Lower lobe of right lung (tissue), 2 donors: ENCODE measurements around the gene ZNF580. TPM values are rescaled to one million over a fixed set of nuclear protein-coding genes. Genes with fewer than 3 reads are reported as not detected.

Experiments
- ATAC-seq, 2 donors: fragments of 200-7000 bp; cut with Tn5 transposase; one replicate each; pipeline ENCODE4 v1.9.1; 2020 to 2022; ENCODE audit warnings: mild to moderate bottlenecking in 2 of 2, moderate library complexity in 2 of 2
- DNase-seq: peaks from one replicate; pipeline ENCODE4 v3.0.0-alpha.2; 2020
- H3K27ac ChIP-seq: fragments of 200-600 bp; one replicate; pipeline ENCODE4 v1.8.0; 2022
- H3K27me3 ChIP-seq: fragments of 200-600 bp; one replicate; pipeline ENCODE4 v1.8.0; 2022; ENCODE audit warnings: low read depth
- H3K36me3 ChIP-seq: fragments of 200-600 bp; one replicate; pipeline ENCODE4 v1.8.0; 2022; ENCODE audit warnings: mild to moderate bottlenecking
- H3K4me1 ChIP-seq: fragments of 200-600 bp; one replicate; pipeline ENCODE4 v1.8.0; 2022
- H3K4me3 ChIP-seq: fragments of 200-600 bp; one replicate; pipeline ENCODE4 v1.8.0; 2022; ENCODE audit warnings: mild to moderate bottlenecking
- H3K9me3 ChIP-seq: fragments of 200-600 bp; one replicate; pipeline ENCODE4 v1.8.0; 2022
- CTCF ChIP-seq: fragments of 200-600 bp; IDR thresholded peaks from one replicate; pipeline ENCODE4 v1.8.0; 2022; ENCODE audit warnings: antibody characterized with exemption, mild to moderate bottlenecking
- intact Hi-C: fragments of 100-400 bp; cut with DNase I; formaldehyde crosslinking; loops from one replicate; pipeline ENCODE4 v1.11.0; 2022
- total RNA-seq: library from RNA; stranded (reverse); fragmentation: NEBNext Ultra II Directional; extraction: Animal tissue kit (Norgen Biotek cat#: 25700); gene quantifications from one replicate; pipeline ENCODE4 v1.2.1, GENCODE V29; 2021
- donor health status: DM: no; HTN: yes; CAD: no; lungs with severe emphysema.

Gene ZNF580
- total RNA-seq, 1 donor from 2014 or later, result 35.2 TPM

GRCh38 chr19:55637534-55637933 is 3.3 kb upstream of the ZNF580 start:
- H3K4me3 ChIP-seq, result no peak overlapping the region
- no peak for DNase-seq
- no peaks in the 10 kb centered on the region for H3K27me3 ChIP-seq
- H3K36me3 ChIP-seq, result no peaks in the 10 kb centered on the region
- peaks cover 74% of the 10 kb centered on the region for H3K4me1 ChIP-seq
- no peaks in the 10 kb centered on the region for H3K9me3 ChIP-seq
- no peak overlapping the region for H3K27ac ChIP-seq
- TF ChIP-seq CTCF, result no peak
- ATAC-seq, result no peak
- intact Hi-C loops, result no loop called here

- no peaks in the 10 kb centered on the region for H3K36me3 ChIP-seq
- H3K27ac ChIP-seq, result no peak overlapping the region
- ATAC-seq, result no peak
- no peaks in the 10 kb centered on the region for H3K27me3 ChIP-seq
- intact Hi-C loops, result no loop called here
- TF ChIP-seq CTCF, result peak; percentile 42
- no peak for DNase-seq
- H3K4me3 ChIP-seq, result no peak overlapping the region
- H3K9me3 ChIP-seq, result no peaks in the 10 kb centered on the region
- H3K4me1 ChIP-seq, result peaks cover 72% of the 10 kb centered on the region
Measured at GRCh38 chr19:55638864-55639359, 1.9 kb upstream of the ZNF580 start.

- TF ChIP-seq CTCF, result peak; percentile 58
- no peaks in the 10 kb centered on the region for H3K27me3 ChIP-seq
- peak overlapping the region; percentile 82 for H3K4me3 ChIP-seq
- intact Hi-C loops, result no loop called here
- peak overlapping the region; percentile 81 for H3K27ac ChIP-seq
- peaks cover 78% of the 10 kb centered on the region for H3K4me1 ChIP-seq
- peak; percentile 47 to 55 for ATAC-seq
- H3K9me3 ChIP-seq, result no peaks in the 10 kb centered on the region
- H3K36me3 ChIP-seq, result peaks cover 5% of the 10 kb centered on the region
- peak; percentile 88 for DNase-seq
Measured at GRCh38 chr19:55640043-55640576, 692 bp upstream of the ZNF580 start.

- H3K36me3 ChIP-seq, result peaks cover 12% of the 10 kb centered on the region
- TF ChIP-seq CTCF, result no peak
- no peaks in the 10 kb centered on the region for H3K9me3 ChIP-seq
- peak overlapping the region; percentile 82 for H3K4me3 ChIP-seq
- H3K27ac ChIP-seq, result peak overlapping the region; percentile 81
- DNase-seq (no peak), ATAC-seq (peak in 1 of 2 donors; percentile 1)
- H3K4me1 ChIP-seq, result peaks cover 66% of the 10 kb centered on the region
- no peaks in the 10 kb centered on the region for H3K27me3 ChIP-seq
- intact Hi-C loops, result no loop called here
Measured at GRCh38 chr19:55641426-55642152, 787 bp downstream of the ZNF580 start.

- peak; percentile 65 for DNase-seq
- Histone ChIP-seq H3K4me1 (peaks cover 64% of the 10 kb centered on the region), H3K4me3 (peak overlapping the region; percentile 82), H3K27me3 (no peaks in the 10 kb centered on the region), H3K27ac (peak overlapping the region; percentile 81), H3K9me3 (no peaks in the 10 kb centered on the region), H3K36me3 (peaks cover 12% of the 10 kb centered on the region)
- intact Hi-C loops, result no loop called here
- no peak for TF ChIP-seq CTCF
- ATAC-seq, result peak; percentile 3 to 5
Measured at GRCh38 chr19:55642153-55643002, 1.6 kb downstream of the ZNF580 start.
